ENCODE results near the gene MRPS7.

The MRPS7 gene

DNA sequence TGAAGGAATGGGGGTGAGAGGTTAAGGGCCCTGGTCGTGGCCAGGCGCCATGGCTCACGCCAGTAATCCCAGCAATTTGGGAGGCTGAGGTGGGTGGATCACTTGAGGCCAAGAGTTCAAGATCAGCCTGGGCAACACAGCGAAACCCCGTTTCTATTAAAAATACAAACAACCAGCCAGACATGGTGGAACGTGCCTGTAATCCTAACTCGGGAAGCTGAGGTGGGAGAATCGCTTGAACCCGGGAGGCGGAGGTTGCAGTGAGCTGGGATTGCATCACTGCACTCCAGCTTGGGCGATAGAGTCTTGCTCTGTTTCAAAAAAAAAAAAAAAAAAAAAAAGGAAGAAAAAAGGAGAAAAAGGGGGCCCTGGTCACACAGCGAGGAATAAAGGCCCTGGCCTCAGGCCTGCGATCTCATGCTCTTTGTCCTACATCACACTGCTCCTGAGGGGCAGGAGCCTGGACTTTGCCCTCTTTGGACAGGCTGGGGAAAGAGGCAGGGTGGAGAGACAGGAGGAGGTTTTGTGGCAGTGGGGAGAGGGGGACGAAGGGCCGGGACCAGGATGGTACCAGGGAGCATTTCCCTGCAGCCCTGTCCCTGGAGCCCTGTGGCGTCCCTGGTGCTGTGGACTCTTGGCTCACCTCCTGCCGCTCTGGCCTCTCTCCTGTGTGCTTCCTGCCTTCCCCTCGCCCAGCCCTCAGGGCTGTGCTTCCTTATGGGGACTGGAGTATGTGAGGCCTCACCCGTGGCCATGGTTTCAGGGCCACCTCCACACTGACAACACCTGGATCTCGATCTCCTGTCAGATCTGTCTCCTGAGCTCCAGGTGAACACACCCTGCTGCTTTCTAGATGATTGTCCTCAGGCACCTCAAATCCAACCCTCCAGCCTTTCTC, 47.3 kb downstream of the MRPS7 start:
- DNase-seq (ENCODE audit: low read depth), result no peak

- DNase-seq (ENCODE audit: low read depth), result no peak
Measured at GRCh38 chr17:75313941-75314551, 52.4 kb downstream of the MRPS7 start.

DNA sequence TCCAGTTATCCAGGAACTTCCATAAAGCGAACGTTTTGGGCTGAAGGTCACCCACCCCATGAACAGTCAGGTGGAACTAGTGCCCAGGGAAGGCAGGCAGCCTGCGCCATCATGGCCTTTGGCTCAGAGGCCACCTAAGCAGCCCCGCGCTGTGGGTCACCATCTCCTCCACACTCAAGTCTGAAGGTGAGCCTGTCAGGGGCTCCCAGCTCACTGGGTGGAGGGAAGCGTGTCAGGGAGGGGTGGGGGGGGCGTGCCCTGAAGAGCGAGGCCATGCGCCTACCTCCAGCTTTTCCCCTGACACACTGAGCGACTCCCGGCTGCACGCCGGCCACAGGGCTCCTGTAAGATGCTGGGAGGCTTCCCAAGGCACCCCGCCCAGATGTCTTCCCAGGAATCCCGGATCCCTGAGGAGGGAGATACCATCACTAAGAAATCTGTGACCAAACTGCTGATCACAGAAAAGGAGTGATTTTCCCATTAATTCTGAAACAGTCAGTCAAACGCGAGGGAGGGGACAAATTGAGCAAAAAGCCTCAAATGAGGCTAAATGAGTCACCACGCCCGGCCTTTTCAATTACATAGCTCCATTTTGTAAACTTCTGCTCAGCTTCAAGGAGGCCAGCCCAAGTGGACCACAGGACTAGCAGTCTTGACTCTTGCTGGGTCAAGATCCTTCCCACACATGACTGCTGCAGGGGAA, 54.0 kb downstream of the MRPS7 start:
- DNase-seq (ENCODE audit: low read depth), result no peak

Data from activated T-helper 9 cell treated with anti-CD3 and anti-CD28 coated beads, Interleukin-2, amount 50 U/mL, for 16 hours (primary cell).